AG04450 (cell line): ENCODE measurements around the gene PPP1R13B. TPM values are rescaled to one million over a fixed set of nuclear protein-coding genes. Genes with fewer than 3 reads are reported as not detected.

Experiments
- CTCF ChIA-PET: fragments of 300-600, 350-600 bp; formaldehyde crosslinking; extraction: SDS; loops from one replicate; lab custom pipeline; 2022; ENCODE audit warnings: antibody characterized with exemption, inconsistent platforms; lab: Charles Lee
- POLR2A ChIA-PET: fragments of 350-600 bp; formaldehyde crosslinking; extraction: SDS; loops from one replicate; lab custom pipeline; 2021; ENCODE audit warnings: antibody characterized with exemption, inconsistent platforms; lab: Yijun Ruan, JAX
- DNase-seq: peaks from one replicate; pipeline ENCODE4 v3.0.0-alpha.2; 2011; ENCODE audit warnings: low read depth, low spot score
- H3K27ac ChIP-seq: one replicate; pipeline ENCODE4 v1.5.1; 2012; ENCODE audit warnings: low read depth, low read length, control low read depth
- H3K27me3 ChIP-seq: one replicate; pipeline ENCODE4 v1.6.0; 2012; ENCODE audit warnings: low read length; ENCODE audit not compliant: control insufficient read depth, insufficient read depth
- H3K4me3 ChIP-seq: 2 replicates; pipeline ENCODE4 v1.5.1; 2011; ENCODE audit warnings: mild to moderate bottlenecking, low read depth, low read length, control low read depth
- H3K9me3 ChIP-seq: 2 replicates; pipeline ENCODE4 v1.5.1; 2012; ENCODE audit warnings: low read length; ENCODE audit not compliant: control insufficient read depth, insufficient read depth
- CTCF ChIP-seq: IDR thresholded peaks from 2 replicates; pipeline ENCODE4 v1.5.1; 2011; ENCODE audit warnings: low read depth, low read length, control low read depth, inconsistent platforms
- polyA minus RNA-seq: library from RNA; depleted of rRNA, polyadenylated mRNA; stranded (reverse); fragments of >200 nt; gene quantifications from 2 replicates; pipeline ENCODE4 v1.2.3, GENCODE V29; 2011; rRNA and poly(A)+ RNA removed
- polyA plus RNA-seq: library from polyadenylated mRNA; depleted of rRNA; stranded (reverse); fragments of >200 nt; gene quantifications from 2 replicates; pipeline ENCODE4 v1.2.3, GENCODE V29; 2011; rRNA removed

PPP1R13B gene
- polyA plus RNA-seq (0.52 and 0.62 TPM in 2 replicates), polyA minus RNA-seq (1.2 and 3.9 TPM in 2 replicates)

GRCh38 chr14:103847451-103848174, at the start of gene PPP1R13B:
Gene PPP1R13B (minus strand): TSS chr14:103847575. CDS start chr14:103847307, 268 bp downstream.
- CTCF ChIA-PET: no interaction called here
- DNase-seq: peak; percentile 30
- Histone ChIP-seq H3K27ac (no peak within 1 kb of the TSS), H3K4me3 (peak within 1 kb of the TSS; percentile 61), H3K27me3 (peaks cover 37% of the 10 kb centered on the region), H3K9me3 (no peaks in the 10 kb centered on the region)
- TF ChIP-seq CTCF: no peak
- POLR2A ChIA-PET: interaction anchor here (1.1 kb wide), 1 partner anchor 33 kb away, joined by 5 read pairs; no protein-coding TSS in a partner anchor

DNA sequence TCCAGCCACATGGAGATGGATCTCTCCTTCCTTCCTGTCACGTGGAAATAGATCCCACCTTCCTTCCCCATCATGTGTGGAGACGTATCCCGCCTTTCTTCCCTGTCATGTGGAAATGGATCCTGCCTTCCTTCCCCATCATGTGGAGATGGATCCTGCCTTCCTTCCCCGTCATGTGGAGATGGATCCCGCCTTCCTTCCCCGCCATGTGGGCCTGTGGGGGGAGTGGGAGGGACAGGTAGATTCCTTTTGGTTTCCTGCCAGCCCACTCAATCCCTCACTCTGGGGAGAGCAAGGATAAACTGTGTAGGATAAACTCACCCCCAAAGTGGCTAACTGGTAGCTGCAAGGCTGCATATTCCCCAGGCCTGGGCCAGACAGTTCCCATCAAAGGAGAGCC, 49.2 kb upstream of the PPP1R13B start:
- no peak for TF ChIP-seq CTCF
- ChIA-PET POLR2A (no interaction called here), CTCF (no interaction called here)
- Histone ChIP-seq H3K27me3 (peaks cover 4% of the 10 kb centered on the region), H3K4me3 (no peak overlapping the region), H3K9me3 (peaks cover 7% of the 10 kb centered on the region), H3K27ac (no peak overlapping the region)
- DNase-seq: no peak

DNA sequence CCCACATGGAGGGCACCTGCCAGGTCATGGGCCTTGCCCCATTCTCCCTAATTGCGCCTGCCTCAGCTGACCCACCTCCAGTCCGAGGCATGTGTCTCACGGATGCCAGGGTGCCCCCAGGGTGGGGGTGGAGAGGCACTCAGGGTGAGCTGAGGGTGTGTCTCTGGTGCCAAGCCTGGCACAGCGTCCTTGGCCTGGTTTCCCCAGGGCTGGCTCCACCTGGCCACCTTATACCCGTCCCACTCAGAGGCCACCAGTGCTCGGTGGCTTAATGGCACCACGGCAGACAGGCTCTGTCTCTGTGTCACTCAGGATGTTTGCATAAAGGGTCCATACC, 47.3 kb upstream of the PPP1R13B start:
- TF ChIP-seq CTCF: no peak
- Histone ChIP-seq H3K27me3 (peaks cover 4% of the 10 kb centered on the region), H3K4me3 (no peak overlapping the region), H3K27ac (no peak overlapping the region), H3K9me3 (peaks cover 7% of the 10 kb centered on the region)
- CTCF ChIA-PET: no interaction called here
- POLR2A ChIA-PET: no interaction called here
- DNase-seq: no peak

DNA sequence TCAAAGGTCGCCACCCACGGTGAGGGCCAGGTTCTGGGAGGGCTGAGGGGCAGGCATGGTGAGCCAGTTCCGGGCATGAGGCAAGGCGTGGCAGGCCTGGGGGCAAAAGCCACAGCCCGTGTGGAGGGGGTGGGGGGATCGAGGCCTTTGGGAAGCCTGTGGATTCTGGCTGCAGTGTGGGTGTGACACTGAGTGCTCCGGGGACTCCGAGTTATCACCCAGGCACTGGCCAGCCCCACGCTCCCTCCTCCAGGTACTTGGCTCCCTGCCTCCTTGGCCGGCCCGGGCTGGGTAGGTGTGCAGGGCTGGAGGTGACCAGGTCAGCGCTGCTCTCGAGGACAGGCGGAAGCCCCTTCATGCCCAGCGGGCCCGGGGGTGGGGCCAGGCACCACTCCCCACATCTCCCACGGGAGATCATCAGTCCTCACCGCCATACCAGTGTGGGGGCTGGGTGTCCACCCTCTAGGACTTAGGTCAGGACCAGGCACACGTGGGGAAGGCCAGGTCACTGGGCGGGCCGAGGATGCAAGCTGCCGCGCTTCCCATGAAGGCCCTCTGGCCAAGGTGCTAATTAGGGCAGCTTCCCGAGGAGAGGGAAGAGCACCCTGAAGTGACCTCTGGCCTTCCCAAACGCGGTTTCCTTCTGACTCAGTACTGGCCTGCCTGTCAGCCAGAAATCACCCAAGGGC, 46.8 kb upstream of the PPP1R13B start:
- TF ChIP-seq CTCF: no peak
- Histone ChIP-seq H3K4me3 (no peak overlapping the region), H3K27ac (no peak overlapping the region), H3K27me3 (peaks cover 4% of the 10 kb centered on the region), H3K9me3 (peaks cover 7% of the 10 kb centered on the region)
- CTCF ChIA-PET: no interaction called here
- no peak for DNase-seq
- POLR2A ChIA-PET: no interaction called here

DNA sequence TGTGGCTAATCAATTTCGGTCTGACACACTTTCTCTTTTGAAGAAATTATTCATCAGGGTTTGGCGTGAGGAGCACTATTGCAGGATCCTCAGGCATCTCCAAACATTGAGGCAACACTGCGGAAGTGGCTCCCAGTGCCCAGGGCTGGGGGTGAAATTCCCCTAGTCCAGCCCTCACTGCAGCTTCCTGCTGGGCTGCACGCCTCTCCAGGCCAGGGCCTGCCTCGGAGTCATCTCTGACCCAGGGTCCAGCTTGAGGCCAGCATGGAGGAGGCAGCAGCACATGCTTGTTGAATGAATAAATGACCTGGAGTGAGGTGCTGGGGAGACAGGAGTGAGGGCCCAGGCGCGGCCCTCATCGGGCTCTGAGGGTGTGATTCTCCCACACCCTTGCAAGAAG, 44.9 kb upstream of the PPP1R13B start:
- Histone ChIP-seq H3K9me3 (peaks cover 7% of the 10 kb centered on the region), H3K27ac (no peak overlapping the region), H3K4me3 (no peak overlapping the region), H3K27me3 (peaks cover 2% of the 10 kb centered on the region)
- POLR2A ChIA-PET: interaction anchor here (0.6 to 0.7 kb wide), 2 partner anchors 24 to 81 kb away, joined by 3 to 8 read pairs; no protein-coding TSS in a partner anchor
- CTCF ChIA-PET: interaction anchor here (4.7 kb wide), 1 partner anchor 9 kb away, joined by 19 read pairs; no protein-coding TSS in a partner anchor
- no peak for TF ChIP-seq CTCF
- DNase-seq: no peak
